GM19328 (cell line): ENCODE results near the gene ARHGAP35.
"Not testable (repeated sequence)": the region's sequence is repeated elsewhere in the genome, so short reads cannot be mapped to it uniquely, and the experiment has no call there.

ENCODE experiments used
- ATAC-seq: cut with Tn5 transposase; IDR thresholded peaks from one replicate; pipeline ENCODE4 v1.9.1; 2021; ENCODE audit warnings: mild to moderate bottlenecking, moderate library complexity; ENCODE audit not compliant: unreplicated experiment

Gene ARHGAP35

DNA sequence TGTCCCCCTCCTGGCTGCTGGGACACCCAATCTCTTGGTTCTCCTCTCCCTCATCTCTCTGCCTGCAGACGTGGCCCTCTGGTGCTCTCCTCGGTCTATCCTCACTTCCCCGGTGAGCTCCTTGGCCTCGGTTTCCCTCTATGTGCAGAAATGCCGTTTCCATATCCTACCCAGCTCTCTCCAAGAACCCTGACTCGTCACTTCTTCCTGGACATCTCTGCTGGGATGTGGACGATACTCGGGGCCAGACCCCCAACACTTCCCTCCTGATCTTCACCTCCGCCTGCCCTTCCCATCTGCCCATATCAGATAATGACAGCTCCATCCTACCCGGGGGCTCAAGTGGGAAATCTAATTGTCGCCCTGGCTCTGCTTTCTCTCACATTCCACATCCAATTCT lies 18.0 kb upstream of the ARHGAP35 start:
- ATAC-seq = no peak

DNA sequence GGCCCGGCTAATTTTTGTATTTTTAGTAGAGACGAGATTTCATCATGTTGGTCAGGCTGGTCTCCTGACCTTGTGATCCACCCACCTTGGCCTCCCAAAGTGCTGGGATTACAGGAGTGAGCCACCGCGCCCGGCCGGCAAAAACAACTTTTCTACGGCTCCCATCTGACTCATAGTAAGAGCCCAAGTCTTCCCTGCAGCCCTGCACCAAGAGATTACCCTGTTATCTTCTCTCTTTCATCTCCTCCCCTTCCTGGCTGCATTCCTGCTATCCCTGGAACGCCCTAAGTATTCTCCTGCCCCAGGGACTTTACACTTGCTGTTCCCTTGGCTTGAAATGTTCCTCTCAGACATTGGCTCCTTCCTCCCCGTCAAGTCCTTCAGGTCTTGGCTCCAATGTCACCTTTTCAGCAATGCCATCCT lies 16.7 kb upstream of the ARHGAP35 start:
- no peak for ATAC-seq

DNA sequence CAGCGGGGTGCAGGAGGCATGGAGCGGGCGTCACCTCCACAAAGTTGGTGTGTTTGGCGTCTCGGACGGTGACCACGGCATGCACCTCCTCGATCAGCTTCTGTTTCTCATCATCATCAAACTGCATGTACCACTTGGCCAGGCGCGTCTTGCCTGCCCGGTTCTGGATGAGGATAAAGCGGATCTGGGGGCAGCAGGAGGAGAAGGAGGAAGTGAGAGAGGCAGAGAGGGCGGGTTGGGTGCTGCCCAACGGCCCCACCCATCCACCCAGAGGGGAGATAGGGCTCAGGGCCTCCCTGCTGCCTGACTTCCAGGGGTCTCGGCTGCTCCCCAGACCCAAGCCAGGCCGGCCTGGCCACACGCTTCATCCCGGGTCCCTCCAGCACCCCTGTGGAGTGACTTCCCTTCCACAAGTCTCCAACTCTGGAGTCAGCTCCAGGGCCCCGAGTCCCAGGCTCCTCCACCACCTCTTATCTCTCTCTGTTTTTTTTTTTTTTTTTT lies 14.8 kb upstream of the ARHGAP35 start:
- ATAC-seq = no peak

DNA sequence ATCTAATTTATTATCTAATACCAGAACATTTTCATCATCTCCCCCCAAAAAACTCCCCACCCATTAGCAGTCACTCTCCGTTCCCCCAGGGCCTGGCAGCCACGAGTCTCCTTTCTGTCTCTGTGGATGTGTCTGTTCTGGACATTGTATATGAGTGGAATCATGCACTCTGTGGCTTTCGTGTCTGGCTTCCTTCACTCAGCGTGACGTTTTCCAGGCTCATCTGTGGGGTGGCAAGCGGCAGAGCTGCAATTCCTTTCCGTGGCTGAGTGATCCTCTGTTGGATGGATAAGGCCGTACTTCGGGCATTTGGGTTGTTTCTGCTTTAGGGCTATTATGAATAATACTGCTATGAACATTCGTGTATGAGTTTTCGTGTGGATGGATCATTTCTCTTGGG lies 13.3 kb upstream of the ARHGAP35 start:
- no peak for ATAC-seq

DNA sequence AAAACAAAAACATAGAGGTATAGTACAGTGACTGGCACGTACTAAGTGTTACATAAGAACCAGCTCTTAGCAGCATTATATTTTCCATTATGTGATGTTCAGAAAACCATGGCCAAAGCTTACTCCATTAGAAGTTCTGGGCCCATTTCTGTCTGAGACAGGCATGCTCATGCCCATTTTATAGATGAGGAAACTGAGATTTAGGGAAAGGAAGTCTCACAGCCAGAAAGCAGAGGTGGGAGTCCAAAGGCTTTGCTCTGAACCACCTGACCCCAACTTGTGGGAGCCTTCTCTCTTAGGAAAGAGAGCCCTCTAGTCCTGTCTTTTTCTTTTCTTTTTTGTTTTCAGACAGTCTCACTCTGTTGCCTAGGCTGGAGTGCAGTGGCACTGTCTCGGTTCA lies 12.4 kb upstream of the ARHGAP35 start:
- ATAC-seq = no peak

DNA sequence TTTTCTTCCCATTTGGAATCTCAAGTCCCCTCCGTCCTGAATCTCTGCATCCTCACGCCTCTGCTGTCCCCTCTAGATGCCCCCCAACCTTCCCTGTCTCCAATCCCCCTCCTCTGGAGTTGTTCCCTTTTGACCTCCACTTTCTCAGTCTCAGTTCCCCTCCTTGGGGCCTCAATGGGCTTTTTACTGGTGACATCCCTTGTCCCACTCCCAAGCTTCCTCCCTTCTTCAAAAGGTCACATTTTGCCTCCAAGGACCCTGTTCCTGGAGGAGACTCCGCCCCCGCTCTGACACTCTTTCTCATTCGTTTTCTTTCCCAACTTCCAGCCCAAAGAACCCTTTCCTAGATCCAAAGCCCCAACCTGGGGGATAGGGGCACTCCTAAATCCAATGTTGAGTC lies 11.2 kb upstream of the ARHGAP35 start:
- ATAC-seq = no peak

DNA sequence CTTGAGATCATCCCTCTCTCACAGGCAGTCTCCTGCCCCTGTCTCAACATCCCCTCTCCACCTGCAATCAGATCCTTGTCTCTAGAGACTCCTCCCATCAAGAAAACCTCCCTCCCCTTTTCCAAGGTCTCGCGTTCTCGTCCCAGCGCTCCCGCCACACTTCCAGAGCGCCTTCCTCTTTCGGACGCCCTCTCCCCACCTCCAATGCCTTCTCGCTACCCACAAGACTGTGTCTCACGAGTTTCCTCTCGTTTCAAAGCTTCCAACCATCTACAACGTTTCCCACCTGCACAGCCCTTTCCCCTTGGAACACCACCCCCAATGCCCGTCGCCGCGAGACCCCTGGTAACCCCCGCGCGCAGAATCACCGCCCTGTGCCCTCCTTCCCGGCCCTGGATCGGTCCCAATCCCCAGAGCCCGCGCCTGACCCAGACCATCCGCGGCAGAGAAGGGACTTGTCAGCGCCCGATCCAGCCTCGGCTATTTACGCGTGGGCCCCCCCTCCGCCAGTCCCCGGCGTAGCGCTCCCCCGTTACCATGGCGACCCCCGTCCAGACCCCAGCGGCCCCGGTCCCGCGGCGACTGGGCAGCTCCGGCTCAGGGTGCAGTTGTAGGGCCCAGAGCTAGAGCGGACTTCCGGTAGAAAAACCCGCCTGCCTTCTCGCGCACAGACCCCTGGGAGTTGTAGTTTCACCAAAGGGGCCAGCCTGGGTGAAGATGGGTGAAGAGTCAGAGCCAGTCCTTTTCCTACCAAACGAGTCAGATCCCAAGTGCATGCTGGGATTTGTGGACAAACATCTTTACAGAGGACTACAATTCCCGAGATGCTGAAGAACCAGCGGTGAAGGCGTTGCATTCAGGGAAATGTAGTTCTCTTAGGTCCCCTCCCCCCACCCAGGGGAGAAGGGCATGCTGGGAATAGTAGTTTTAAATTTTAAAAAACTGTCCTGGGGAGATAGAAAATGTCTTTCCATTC lies 10.3 kb upstream of the ARHGAP35 start, which contains the start of gene AP2S1:
Gene AP2S1, minus strand, starts transcription at position 619 of the 976 bp plus-strand sequence. Its CDS starts 80 bp downstream, at position 539.
- peak; percentile 97 for ATAC-seq

DNA sequence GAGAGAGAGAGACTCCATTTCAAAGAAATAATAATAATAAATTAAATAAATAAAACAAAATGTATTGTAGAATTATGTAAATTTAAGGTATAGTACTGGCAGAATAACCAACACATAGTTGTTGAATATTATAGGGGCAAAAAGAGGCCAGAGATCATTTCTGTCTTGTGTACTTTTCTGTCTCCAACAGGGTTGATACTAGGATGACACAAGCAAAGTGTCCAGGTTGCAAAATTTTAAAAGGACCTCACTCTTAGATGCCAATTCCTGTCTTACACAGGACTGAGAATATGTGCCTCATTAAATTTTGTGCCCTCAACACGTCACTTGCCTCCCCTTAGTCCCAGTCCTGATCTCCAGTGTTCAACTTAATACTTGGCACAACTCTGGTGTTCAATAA lies 8.0 kb upstream of the ARHGAP35 start:
- ATAC-seq = no peak

DNA sequence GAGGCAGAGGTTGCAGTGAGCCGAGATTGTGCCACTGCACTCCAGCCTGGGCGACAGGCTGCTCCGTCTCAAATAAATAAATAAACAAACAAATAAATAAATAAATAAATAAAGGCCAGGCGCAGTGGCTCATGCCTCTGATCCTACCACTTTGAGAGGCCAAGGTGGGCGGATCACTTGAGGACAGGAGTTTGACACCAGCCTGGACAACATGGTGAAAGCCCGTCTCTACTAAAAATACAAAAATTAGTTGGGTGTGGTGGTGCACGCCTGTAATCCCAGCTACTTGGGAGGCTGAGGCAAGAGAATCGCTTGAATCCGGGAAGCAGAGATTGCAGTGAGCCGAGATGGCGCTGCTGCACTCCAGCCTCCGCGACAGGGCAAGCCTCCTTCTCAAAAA lies 6.1 kb upstream of the ARHGAP35 start:
- ATAC-seq = not testable (repeated sequence)

DNA sequence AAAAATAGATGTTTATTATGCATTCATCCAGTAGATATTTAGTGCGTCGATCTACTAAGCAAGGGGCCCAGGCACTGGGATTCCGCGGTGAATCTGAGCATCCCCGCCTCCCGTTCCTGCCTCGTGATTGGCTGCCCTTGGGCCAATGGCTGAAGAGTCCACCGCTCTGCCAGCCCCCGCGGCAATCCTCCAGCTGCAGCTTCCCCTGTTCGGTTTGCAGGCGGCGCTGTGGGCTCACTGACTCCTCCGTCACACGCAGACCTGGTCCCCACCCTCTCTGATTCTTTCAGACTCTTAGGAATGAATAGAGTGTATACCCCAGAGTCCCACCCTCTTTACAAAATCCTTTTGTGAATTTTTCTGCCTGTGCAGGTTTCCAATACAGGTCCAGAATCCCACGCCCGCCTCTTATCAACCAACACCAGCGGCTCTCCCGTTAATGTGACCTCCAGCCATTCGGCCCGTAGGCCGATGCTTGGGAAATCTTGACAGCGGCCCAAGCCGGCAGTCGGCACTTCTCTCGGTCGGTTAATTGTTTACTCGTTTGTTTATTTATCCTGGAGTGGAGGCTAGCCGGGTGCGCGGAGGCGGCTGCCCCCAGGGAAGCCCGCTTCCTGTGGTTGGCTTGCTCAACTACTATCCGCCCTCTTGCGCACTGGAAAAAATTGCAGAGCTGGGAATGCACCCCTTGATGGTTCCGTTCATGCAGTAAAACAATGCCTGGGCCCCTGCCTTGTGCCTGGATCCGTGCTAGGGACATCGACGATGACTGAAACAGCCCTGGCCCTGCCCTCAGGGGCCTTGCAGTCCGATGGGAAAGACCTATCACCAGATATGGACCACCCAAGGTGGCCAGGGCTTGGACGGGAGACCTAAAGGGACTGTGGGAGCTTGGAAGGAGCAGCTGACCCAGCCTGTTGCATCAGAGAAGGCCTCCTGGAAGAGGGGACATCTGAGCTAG lies 4.5 kb upstream of the ARHGAP35 start:
- no peak for ATAC-seq

DNA sequence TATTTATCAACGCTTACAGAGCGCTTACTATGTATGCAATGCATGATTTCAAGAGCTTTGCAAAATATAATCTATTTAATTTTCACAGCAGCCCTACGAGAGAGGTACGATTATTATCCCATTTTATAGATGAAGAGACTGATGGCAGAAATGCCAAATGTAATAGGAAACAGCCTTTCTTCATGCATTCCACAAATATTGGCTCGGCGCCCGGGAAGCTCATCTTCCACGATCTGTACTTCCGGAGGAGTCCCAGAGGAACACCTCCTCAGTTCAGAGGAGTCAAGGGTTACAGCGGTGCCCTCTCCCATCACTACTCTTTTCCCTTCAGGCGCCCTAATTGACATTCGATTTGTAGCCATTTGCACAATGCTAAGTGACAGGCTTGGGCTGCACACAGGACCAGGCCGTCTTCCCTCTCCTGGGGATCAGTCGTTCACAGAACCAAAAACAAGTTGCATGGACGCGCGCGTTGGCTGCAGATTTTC lies 1.1 kb upstream of the ARHGAP35 start:
- ATAC-seq = no peak

DNA sequence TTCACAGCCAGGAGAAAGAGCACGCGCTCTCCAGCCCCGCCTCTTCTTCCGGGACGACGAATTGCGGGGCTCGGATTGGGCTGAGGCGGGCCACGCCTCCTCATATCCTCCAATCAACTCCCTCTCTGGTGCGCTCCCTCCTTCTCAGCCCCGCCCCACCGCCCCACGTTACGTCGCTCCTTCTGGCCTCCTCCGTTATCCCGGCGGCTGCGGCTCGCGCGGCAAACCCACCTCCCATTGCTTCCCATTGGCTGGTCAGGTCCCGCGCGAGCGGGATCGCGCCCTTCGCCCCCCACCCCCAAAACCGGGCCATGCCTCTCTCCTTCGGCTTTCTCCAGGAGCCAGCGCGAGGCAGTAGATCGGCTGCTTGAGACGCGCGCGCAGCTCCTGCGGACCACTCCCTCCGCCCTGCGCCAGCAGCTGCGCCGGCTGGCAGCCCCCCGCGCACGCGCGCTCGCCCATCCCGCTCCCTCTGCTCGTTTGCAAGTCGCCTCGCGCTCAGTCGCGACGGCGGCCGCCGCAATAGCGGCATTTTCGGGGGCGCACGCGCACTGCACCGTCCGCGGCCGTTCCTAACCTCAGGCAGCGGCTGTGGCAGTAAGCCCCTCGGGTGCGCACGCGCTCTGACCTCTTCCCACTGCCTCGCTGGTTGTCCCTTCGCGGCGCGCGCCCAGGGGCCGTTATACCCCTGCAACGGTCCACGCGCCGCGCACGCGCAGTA lies 512 bp upstream of the ARHGAP35 start:
- ATAC-seq = peak; percentile 55

DNA sequence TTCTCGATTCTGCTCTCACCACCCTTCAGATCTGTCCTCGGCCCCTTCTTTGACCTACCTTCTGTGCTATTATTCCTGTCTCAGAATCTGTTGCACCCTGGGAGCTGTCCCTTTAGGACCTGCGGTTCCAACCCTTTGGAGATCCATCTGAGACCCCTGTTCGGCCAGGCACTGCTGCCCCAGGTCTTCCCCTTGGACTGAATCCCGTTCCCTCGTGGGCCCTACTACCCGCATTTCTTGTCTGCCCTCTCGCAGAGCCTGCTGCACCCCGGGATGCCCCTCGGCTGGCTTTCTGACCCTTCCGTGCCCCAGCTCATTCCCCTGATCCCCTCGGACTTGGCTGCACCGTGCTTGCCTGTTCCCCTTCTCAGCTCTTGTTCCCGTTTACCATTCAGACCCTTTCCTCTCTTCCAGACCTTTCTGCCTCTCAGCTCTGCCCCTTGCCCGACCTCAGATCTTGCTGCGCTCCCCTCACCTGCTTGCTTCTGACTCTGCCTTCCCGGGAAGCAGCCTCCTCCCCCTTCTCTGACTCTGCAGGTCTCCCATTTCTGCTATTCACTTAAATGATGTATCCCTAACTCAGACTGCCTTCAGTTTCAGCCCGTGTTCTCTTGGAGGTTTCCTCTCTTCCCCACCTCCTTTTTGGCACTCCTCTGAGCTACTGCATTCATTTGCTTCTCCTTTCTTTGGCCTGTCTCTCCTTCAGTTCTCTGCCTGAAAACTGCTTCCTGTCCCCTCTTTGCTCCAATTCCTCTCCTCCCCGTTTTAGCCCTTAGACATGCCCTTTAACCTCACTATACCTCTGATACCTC lies 1.1 kb downstream of the ARHGAP35 start:
- ATAC-seq = no peak

DNA sequence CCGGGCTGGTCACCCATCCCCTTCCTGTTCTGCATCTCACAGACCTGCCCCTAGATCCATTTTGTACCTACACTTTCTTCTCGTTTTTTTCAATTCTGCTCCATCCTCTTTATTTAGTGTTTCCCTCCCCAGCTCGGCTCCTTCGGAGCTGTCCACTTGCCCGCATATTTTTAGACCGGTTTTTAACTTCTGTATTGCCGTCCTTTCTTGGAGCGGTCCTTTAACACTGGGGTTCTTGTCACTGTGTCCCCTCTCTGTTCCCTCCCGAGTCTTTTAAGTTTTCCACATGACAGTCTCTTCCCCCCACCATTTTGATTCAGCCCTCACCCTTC lies 1.7 kb downstream of the ARHGAP35 start:
- ATAC-seq = no peak

DNA sequence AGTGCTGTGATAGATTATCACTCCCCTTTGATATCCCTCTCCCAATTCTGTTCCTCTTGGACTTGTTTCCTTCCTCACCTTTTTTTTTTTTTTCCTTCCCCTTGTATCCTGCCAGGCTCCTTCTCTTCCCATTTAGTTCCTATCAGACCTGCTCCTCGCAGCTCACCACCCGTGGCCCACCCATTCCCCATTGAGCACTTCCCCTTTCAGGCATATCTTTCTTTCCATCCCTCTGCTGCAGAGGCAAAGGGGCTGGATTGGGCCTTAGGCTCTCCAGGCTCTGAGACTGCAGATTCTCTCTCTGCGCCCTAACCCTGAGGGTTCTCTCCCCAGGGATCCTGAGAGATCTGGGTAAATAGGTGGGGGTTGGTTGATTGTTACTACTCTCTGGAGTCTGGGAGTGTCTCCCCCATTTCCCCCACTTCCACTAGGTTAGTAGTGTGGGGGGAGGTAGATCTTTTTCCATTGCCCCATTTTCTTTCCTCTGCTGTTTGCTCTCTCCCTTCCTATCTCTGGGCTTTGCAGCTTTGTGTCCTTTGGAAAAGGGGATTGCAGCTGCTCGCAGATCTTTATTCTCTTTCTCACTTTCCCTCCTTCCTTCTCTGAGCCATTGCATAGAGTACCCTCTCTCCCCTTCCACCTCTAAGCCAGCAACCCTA lies 2.3 kb downstream of the ARHGAP35 start:
- no peak for ATAC-seq

DNA sequence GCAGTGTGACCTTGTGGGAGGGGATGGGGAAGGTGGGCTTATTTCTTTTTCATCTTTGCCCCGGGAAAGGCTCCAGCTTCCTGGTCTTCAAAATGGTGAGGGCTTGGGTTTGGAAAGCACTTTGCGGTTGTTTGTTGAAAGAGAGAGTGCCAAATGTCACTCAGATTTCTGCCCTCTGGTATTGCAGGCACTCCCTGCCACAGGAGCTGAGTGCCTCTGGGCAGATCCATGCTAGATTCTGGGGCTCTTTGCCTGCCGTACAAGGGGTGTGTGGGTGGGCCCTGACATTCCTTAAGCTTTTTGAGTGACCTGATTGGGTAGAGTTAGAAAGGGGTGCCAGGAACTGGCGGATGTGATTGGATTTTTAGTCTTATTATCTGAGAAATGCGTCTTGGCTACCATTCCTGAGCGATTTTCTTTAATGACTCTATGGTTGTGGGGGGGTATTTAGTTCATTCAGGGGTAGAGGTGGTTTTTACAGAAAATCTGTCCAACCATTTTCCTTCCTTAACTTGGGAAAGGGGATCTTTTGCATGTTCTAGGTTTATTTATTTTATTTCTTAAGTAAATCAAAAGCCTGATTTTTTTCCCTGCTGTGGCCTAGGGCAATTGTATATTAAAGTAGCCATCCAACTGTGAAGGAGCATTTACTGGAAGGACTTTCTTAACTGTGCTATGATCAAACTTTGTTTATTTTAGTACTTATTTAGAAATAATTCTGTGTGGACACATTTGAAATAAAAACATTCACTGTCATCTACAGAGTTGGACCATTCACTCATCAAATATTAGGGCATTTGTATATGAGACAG lies 3.2 kb downstream of the ARHGAP35 start:
- no peak for ATAC-seq

DNA sequence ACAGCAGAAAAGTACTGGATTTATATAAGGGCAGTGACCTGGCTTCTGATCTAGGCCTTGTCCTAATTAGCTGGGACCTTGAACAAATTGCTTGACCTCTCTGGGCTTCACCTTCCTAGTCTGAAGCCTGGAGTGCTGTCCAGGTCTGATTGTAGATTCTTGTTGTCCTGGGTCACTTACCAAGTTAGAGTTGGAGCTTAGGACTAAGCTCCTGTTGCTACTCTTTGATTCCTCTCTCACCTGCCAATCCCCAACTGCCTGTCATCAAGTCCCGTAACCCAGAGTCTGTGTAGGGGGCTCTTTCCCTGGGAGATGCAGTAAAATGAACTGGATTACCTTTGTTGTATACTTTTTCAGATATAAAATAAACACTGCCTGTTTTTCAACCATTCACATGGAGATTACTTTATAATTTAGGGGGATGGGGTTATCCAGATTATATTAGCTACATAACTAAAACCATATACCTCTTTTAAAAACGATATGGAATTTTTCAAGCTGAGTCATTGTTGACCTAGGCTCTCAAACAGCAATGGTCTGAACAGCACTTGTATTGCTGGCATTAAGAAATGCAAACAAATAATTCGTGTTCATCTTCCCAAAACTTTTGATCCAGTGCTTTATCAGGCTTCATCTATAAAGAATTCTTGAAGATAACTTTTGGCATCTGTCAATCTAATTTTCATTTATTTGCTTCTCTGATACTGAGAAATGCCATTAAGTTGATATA lies 5.8 kb downstream of the ARHGAP35 start:
- ATAC-seq = no peak

DNA sequence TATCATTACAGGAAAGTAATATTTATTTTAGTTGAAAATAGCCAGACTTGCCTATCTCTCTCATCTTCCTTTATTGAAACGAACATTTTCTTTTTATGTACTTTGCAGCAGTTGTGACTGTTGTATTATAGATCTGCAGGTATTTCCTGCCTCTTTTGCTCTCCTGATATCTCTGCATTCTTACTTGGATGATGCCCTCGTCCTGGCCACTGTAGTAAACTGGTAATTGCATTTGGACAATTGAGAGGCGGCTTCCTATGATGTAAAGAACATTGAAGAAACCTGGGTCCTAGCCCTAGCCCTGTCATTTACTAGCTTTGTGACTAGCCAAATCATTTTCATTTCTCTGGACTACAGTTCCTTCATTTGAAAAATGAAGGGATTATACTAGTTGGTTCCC lies 6.4 kb downstream of the ARHGAP35 start:
- ATAC-seq = no peak
